ENCODE results near the gene DCUN1D5. TPM values are rescaled to one million over a fixed set of nuclear protein-coding genes. Genes with fewer than 3 reads are reported as not detected.
A peak's percentile ranks its signal among the peaks of the same experiment; 100 is the strongest.

DCUN1D5 gene
- total RNA-seq: 10 to 100 TPM in 3 of 6 experiments, 1 to 10 TPM in 3; 6.4 to 35.4 (median 10.4) TPM
- long read RNA-seq, partial matches to known transcripts: 2 of 4 reads
- long read RNA-seq, other reads (novel, unspliced or antisense): 1 of 4 reads

- H3K4me3 ChIP-seq: peak within 1 kb of the TSS; percentile 83 to 95 (median 93)
- intact Hi-C loops (cut with DNase I): no loop called here
- H3K27ac ChIP-seq: peak within 1 kb of the TSS; percentile 64 to 66 (median 64)
- H3K36me3 ChIP-seq: no peaks in the 10 kb centered on the region
- ATAC-seq (peak; percentile 100), DNase-seq (peak; percentile 97 to 98 (median 98))
- H3K27me3 ChIP-seq: no peaks in the 10 kb centered on the region
- TF ChIP-seq POLR2A (IDR thresholded peaks at IDR 0.05) (peak; percentile 77), CTCF (IDR thresholded peaks at IDR 0.05) (no peak)
- no peaks in the 10 kb centered on the region for H3K9me3 ChIP-seq
- under 1% methylated on average over 25 of the region's 54 CpGs for WGBS (ENCODE audit: insufficient coverage, low coverage, low lambda C conversion rate, missing lambda C conversion rate)
- peaks cover 0 to 15% (median 3%) of the 10 kb centered on the region in 4 donors for H3K4me1 ChIP-seq
Measured at GRCh38 chr11:103091801-103092524, at the start of gene DCUN1D5. DCUN1D5 (minus strand) TSS chr11:103092160; CDS start chr11:103091872, 288 bp downstream.

GRCh38 chr11:103125462-103125861, 33.5 kb upstream of the DCUN1D5 start:
- Histone ChIP-seq H3K27ac (no peak overlapping the region), H3K4me3 (no peak overlapping the region), H3K36me3 (no peaks in the 10 kb centered on the region), H3K4me1 (no peaks in the 10 kb centered on the region), H3K27me3 (no peaks in the 10 kb centered on the region), H3K9me3 (no peaks in the 10 kb centered on the region)
- TF ChIP-seq CTCF (IDR thresholded peaks at IDR 0.05) (no peak), POLR2A (IDR thresholded peaks at IDR 0.05) (no peak)
- intact Hi-C loops (cut with DNase I): no loop called here
- DNase-seq (no peak), ATAC-seq (no peak)

GRCh38 chr11:103114836-103115235, 22.9 kb upstream of the DCUN1D5 start:
- 89% methylated on average over 4 of the region's 4 CpGs for WGBS (ENCODE audit: insufficient coverage, low coverage, low lambda C conversion rate, missing lambda C conversion rate)
- intact Hi-C loops (cut with DNase I): no loop called here
- no peak overlapping the region for H3K4me3 ChIP-seq
- TF ChIP-seq POLR2A (IDR thresholded peaks at IDR 0.05) (no peak), CTCF (IDR thresholded peaks at IDR 0.05) (no peak)
- H3K4me1 ChIP-seq: no peaks in the 10 kb centered on the region
- H3K36me3 ChIP-seq: no peaks in the 10 kb centered on the region
- H3K27me3 ChIP-seq: no peaks in the 10 kb centered on the region
- DNase-seq: no peak
- no peak for ATAC-seq
- H3K27ac ChIP-seq: no peak overlapping the region
- H3K9me3 ChIP-seq: no peaks in the 10 kb centered on the region

GRCh38 chr11:103112364-103112763, 20.4 kb upstream of the DCUN1D5 start:
- no peak for ATAC-seq
- TF ChIP-seq CTCF (IDR thresholded peaks at IDR 0.05): no peak
- no peak for TF ChIP-seq POLR2A (IDR thresholded peaks at IDR 0.05)
- 93% methylated on average over 1 of the region's 1 CpG for WGBS (ENCODE audit: insufficient coverage, low coverage, low lambda C conversion rate, missing lambda C conversion rate)
- H3K27me3 ChIP-seq: no peaks in the 10 kb centered on the region
- no peaks in the 10 kb centered on the region for H3K9me3 ChIP-seq
- intact Hi-C loops (cut with DNase I): no loop called here
- DNase-seq: no peak
- H3K4me3 ChIP-seq: no peak overlapping the region
- H3K4me1 ChIP-seq: peaks cover 0 to 4% (median 0%) of the 10 kb centered on the region in 4 donors
- no peaks in the 10 kb centered on the region for H3K36me3 ChIP-seq
- no peak overlapping the region for H3K27ac ChIP-seq

Data from right lobe of liver (tissue), 6 donors.